Measurements from ENCODE around the gene NAT16. TPM values are rescaled to one million over a fixed set of nuclear protein-coding genes. Genes with fewer than 3 reads are reported as not detected.
"Not testable (repeated sequence)": the region's sequence is repeated elsewhere in the genome, so short reads cannot be mapped to it uniquely, and the experiment has no call there.

Gene NAT16
- total RNA-seq, 2 donors from 2014 or later = not detected

DNA sequence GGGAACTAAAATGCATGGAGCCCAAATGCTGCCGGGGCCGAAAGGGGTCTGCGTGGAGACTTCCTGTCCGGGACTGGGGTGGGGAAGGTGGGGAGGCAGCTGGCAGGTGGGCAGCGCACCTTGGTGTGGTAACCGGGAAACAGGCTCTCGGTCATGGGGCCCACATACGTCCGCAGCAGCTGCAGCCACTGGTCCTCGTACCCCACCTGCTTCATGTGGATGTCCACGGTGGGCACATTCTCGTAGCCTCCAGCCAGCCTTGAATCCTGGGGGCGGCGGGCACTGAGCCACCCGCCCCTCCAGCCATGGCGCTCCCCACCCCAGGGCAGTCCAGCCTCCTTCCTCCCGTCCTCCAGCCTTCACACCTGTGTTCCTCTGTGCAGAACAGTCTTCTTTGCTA, 27.4 kb upstream of the NAT16 start:
- H3K36me3 ChIP-seq = peaks cover 48% of the 10 kb centered on the region
- H3K27me3 ChIP-seq = peaks cover 0 to 2% of the 10 kb centered on the region in 2 donors
- H3K4me3 ChIP-seq = no peak overlapping the region
- H3K27ac ChIP-seq = no peak overlapping the region
- TF ChIP-seq, protein P1, sequence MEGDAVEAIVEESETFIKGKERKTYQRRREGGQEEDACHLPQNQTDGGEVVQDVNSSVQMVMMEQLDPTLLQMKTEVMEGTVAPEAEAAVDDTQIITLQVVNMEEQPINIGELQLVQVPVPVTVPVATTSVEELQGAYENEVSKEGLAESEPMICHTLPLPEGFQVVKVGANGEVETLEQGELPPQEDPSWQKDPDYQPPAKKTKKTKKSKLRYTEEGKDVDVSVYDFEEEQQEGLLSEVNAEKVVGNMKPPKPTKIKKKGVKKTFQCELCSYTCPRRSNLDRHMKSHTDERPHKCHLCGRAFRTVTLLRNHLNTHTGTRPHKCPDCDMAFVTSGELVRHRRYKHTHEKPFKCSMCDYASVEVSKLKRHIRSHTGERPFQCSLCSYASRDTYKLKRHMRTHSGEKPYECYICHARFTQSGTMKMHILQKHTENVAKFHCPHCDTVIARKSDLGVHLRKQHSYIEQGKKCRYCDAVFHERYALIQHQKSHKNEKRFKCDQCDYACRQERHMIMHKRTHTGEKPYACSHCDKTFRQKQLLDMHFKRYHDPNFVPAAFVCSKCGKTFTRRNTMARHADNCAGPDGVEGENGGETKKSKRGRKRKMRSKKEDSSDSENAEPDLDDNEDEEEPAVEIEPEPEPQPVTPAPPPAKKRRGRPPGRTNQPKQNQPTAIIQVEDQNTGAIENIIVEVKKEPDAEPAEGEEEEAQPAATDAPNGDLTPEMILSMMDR (IDR thresholded peaks at IDR 0.05) = no peak
- DNase-seq (ENCODE audit: low spot score) = no peak
- no peaks in the 10 kb centered on the region for H3K9me3 ChIP-seq
- H3K4me1 ChIP-seq = no peaks in the 10 kb centered on the region

DNA sequence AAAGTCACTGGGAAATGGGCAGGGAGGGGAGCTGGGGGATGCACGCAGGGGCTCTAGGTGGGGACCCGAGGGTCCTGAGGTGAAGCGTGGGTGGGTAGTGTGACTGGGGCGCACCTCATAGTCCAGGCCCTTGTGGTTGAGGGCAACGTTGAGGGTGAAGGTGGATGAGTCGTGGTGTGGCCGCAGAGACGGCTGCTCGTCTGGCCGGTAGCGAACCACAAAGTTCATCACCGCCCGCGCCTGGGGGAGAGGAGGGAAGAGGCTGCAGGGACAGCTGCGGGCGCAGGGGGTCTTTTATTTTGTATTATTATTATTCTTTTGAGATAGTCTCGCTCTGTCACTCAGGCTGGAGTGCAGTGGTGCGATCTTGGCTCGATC, 26.6 kb upstream of the NAT16 start:
- peaks cover 40% of the 10 kb centered on the region for H3K36me3 ChIP-seq
- peaks cover 0 to 7% of the 10 kb centered on the region in 2 donors for H3K4me1 ChIP-seq
- no peak for DNase-seq (ENCODE audit: low spot score)
- peaks cover 8 to 10% of the 10 kb centered on the region in 2 donors for H3K27me3 ChIP-seq
- no peak overlapping the region for H3K27ac ChIP-seq
- H3K9me3 ChIP-seq = no peaks in the 10 kb centered on the region
- no peak overlapping the region for H3K4me3 ChIP-seq
- TF ChIP-seq, protein P1 (IDR thresholded peaks at IDR 0.05) = no peak

DNA sequence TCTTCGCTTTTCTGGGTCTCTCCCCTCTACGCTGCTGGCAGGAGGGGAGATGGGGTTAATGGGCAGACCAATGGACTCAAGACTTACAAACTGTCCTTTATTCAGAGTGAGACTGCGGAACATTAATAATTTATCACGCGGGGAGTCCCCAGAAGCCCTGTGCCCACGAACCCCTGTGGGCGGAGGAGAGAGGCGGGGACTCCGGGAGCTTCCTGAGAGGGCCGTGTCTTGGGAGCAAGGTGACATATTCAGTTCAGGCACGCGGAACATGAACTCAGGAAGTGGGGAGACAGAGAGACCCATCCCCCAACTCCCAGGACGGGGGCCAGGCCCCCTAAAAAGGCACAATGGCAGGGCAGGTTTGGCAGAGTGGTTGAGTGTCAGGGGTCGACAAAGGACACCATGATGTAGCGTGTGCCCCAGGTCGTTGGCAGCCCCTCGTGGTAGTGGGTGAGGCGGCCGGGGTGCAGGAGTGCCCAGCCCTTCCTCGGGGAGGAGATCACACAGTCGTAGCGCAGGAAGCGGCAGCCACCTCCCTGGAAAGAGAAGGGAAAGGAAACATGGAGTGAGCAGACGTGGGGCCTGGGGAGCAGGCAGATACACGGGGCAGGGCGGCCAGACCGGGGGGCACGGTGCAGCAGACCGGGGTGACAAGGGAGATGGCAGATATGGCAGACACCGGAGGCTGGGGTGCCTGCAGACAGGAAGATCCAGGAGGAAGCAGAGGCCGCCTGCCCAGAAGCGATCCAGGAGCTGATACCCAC, 26.0 kb upstream of the NAT16 start:
- TF ChIP-seq, protein P1 (IDR thresholded peaks at IDR 0.05) = no peak
- no peak for DNase-seq (ENCODE audit: low spot score)
- H3K27me3 ChIP-seq = peaks cover 12 to 13% of the 10 kb centered on the region in 2 donors

DNA sequence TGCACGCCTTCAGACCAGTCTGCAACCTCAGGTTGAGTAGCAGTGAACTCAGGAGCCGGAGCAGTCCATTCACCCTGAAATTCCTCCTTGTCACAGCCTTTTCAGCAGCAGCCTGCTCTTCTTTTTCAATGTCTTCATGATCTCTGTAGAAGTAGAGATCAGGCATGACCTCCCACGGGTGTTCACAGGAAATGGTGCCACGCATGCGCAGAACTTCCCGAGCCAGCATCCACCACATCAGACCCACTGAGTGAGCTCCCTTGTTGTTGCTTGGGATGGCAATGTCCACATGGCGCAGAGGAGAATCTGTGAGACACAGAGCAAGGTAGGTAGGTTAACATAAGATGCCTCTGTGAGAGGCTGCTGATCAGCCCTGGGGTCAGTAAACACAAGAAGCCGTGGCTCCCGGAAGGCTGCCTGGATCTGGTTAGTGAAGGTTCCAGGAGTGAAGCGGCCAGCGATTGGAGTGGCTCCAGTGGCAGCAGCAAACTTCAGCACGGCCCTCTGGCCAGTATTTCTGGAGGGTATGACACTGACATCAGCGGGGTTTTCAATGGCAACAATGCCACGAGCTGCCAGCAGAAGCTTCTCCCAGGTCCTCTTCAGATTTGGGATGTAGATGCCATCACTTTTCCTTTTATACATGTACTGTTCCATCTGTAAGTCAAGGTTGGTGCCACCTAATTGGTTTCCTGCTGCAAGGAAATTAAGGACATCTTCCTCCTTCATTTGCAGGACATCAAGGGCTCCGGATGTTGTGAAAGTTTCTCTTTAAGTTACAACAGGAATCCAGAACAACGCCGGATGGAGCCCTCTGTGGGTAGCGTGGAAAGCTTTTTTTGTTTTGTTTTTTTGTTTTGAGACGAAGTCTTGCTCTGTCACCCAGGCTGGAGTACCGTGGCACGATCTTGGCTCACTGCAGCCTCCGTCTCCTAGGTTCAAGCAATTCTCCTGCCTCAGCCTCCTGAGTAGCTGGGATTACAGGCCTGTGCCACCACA, 23.9 kb upstream of the NAT16 start:
- DNase-seq (ENCODE audit: low spot score); H3K4me1 ChIP-seq; H3K9me3 ChIP-seq; H3K27ac ChIP-seq; H3K4me3 ChIP-seq: not testable (repeated sequence)
- Histone ChIP-seq H3K36me3 (peaks cover 14% of the 10 kb centered on the region), H3K27me3 (peaks cover 12 to 15% of the 10 kb centered on the region in 2 donors)

More for the DNA sequence above, 26.0 kb upstream of the NAT16 start:
- no peaks in the 10 kb centered on the region for H3K9me3 ChIP-seq
- H3K36me3 ChIP-seq = peaks cover 34% of the 10 kb centered on the region
- H3K4me1 ChIP-seq = peaks cover 0 to 9% of the 10 kb centered on the region in 2 donors
- no peak overlapping the region for H3K27ac ChIP-seq
- H3K4me3 ChIP-seq = no peak overlapping the region

DNA sequence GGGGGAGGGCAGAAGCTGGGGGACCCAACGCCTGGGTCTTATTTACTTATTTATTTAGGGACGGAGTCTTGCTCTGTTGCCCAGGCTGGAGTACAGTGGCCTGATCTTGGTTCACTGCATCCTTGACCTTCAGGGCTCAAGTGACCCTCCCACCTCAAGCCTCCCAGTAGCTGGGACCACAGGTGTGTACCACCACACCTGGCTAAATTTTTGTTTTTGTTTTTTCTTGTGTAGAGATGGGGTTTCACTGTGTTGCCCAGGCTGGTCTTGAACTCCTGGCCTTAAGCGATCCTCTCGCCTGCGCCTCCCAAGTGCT, 22.5 kb upstream of the NAT16 start:
- Histone ChIP-seq H3K4me3 (no peak overlapping the region), H3K4me1 (peaks cover 0 to 9% of the 10 kb centered on the region in 2 donors), H3K27ac (no peak overlapping the region), H3K9me3 (no peaks in the 10 kb centered on the region), H3K27me3 (peaks cover 12 to 15% of the 10 kb centered on the region in 2 donors), H3K36me3 (peaks cover 8% of the 10 kb centered on the region)
- no peak for DNase-seq (ENCODE audit: low spot score)
- TF ChIP-seq, protein P1 (IDR thresholded peaks at IDR 0.05) = no peak
